HG03097 (cell line): Measurements from ENCODE around the gene UCHL5.
"Not testable (repeated sequence)": the region's sequence is repeated elsewhere in the genome, so short reads cannot be mapped to it uniquely, and the experiment has no call there.

ENCODE experiments used
- ATAC-seq: cut with Tn5 transposase; IDR thresholded peaks from one replicate; pipeline ENCODE4 v1.9.1; 2021; ENCODE audit not compliant: unreplicated experiment, low FRiP score

Gene UCHL5

DNA sequence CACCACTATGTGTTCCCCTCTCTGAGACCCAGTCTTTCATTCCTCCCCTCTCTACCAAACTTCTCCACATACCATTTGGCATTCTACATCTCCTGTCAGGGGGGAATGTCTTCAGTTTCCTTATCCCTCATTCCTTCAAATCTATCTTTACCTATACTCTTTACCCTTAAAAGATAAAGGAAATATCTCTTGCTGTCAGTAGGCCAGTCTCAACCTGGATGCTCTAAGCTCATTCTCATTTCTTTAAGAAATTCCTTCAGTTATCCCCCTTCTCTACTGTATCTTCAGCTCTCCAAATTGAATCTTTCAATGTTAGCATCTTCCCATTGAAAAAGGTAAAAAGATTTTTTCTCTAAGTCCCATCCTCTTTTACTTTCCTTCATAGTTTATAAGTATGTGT, 6.8 kb upstream of the UCHL5 start:
- no peak for ATAC-seq

DNA sequence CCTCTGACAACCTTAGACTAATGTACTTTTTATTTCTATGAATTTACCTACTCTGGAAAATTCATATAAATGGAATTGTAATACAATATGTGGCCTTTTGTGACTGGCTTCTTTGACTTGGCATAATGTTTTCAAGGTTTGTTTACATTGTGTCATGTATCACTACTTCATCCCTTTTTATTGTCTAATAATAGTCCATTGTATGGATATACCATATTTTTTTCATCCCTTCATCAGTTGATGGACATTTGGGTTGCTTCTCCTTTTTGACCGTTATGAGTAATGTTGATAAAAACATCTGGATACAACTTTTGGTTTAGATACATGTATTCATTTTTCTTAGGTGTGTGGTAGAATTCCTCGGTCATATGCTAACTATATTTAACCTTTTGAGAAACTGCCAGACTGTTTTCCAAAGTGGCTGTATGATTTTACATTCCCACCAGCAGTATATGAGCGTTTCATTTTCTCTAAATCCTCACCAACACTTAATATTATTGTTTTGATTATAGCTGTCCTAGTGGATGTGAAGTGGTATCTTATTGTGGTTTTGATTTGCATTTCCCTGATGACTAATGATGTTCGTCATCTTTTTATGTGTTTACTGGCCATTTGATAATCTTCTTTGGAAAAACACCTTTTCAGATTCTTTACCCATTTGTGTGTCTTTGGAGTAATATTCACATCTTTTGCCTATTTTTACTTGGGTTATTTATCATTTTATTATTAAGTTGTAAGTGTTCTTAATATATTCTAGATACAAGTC, 3.7 kb upstream of the UCHL5 start:
- ATAC-seq, result no peak

DNA sequence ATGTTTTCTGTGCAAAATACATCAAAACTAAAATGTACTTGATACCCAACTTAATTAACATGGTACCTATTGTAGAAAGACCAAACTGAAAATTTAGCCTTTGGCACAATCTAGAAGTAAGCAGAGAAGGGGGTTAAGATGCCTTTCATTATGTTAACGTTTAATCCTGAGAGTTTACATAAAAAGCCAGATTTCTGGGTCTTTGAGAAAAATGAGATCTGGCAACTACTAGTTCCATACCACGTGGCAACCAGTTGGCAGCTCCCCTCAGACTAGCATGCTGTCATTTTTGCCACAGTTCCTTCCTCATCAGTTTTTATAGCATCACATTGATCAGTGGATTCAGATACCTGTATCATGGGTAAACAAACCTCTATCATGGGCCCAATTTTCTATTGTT, 1.8 kb upstream of the UCHL5 start:
- ATAC-seq, result no peak

DNA sequence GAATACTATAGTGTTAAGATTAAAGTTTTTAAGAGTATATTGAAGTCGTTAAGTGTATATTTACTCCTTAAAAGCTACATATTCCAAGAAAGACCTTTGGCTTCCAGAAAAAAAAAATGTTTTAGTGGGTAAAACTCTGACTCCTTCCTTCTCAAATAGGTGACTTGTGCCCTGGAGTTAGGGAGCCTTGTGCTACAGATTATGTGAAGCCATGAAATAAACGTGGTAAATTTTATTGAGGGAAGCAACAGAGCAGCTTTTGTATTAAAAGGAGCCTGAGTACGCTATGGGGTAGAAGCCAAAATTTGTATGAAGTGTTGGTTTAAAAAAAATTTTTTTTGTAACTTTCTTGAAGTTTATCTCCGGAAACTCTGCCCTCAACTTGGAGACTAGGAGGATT, 1.2 kb upstream of the UCHL5 start:
- ATAC-seq, result no peak

DNA sequence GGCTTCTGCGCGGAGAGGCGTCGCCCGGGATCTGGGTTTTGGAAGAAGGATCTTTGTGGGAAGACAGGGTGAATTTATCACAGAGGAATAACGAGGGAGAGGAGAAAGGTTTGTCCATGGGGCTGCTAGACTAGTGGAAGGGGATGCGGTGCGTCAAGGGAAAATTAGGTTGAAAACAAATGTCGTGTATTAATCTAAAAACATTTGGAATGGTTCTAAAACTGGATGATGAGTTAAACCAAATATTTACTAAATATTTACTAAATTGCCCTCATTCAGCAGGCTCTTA, 899 bp upstream of the UCHL5 start:
- no peak for ATAC-seq

DNA sequence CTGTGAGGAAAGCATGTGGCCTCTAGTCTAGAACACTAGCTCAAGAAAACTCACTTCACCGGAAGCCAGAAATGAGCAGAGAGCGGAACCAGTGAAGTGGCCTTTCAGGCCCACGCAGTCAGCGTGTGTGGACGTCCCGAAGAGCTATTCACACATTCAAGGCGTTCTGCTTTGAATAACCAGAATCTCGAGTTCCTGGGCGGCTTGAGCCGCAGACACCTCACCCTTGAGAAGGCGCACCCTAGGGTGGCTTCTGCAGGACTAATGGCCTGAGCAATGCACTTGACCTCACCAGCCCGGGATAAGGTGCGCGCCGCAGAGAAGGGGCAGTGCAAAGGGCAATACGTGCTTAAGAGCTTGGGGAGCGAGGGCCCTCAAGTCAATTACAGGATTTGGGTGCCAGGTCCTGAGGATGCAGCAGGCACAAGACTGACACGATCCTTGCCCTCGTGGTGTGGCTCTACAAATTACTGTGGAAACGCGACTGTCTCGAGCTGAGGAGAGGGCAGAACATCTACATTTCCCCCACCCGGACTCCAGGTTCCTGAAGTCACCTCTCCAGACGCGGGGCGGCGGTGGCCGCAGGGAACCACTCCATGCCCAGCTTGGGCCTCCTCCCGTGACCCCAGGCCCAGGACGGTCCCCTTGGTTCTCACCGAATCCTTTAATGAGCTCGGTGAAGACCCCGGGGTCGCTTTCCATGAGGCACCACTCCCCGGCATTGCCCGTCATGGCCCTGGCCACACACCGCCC, 455 bp downstream of the UCHL5 start:
- peak; percentile 35 for ATAC-seq

DNA sequence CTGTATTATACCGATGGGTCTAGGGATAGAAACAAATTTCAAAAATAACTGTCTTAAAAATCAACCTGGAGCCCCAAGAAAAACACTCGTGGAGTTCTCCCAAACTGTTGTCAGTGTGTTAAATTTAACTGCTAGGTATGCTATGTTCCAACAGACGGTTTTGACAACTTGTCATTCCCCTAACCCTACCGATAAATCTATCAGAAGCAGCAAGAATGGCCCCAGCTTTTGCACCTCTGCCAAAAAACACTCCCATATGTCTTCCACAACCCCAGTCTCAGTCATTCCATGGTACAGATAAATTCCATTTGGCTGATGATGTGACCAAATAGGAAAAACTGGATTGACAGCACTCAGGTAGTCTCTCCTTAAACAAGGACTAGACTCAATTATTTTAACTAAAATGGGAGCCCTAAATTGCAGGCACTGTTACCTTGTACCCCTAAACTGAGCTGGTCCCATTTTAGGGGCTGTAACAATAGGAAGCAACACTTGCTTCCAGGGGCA, 4.9 kb downstream of the UCHL5 start:
- ATAC-seq, result no peak

DNA sequence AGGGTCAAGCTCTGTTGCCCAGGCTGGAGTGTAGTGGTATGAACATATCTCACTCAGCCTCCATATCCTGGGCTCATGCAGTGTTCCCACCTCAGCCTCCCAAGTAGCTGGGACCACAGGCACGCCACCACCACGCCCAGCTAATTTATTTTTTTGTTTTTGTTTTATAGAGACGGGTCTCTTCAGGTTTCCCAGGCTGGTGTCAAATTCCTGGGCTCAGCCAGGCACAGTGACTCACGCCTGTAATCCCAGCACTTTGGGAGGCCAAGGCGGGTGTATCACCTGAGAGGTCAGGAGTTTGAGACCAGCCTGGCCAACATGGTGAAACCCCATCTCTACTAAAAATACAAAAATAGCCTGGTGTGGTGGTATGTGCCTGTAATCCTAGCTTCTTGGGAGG, 10.2 kb downstream of the UCHL5 start:
- ATAC-seq, result not testable (repeated sequence)

DNA sequence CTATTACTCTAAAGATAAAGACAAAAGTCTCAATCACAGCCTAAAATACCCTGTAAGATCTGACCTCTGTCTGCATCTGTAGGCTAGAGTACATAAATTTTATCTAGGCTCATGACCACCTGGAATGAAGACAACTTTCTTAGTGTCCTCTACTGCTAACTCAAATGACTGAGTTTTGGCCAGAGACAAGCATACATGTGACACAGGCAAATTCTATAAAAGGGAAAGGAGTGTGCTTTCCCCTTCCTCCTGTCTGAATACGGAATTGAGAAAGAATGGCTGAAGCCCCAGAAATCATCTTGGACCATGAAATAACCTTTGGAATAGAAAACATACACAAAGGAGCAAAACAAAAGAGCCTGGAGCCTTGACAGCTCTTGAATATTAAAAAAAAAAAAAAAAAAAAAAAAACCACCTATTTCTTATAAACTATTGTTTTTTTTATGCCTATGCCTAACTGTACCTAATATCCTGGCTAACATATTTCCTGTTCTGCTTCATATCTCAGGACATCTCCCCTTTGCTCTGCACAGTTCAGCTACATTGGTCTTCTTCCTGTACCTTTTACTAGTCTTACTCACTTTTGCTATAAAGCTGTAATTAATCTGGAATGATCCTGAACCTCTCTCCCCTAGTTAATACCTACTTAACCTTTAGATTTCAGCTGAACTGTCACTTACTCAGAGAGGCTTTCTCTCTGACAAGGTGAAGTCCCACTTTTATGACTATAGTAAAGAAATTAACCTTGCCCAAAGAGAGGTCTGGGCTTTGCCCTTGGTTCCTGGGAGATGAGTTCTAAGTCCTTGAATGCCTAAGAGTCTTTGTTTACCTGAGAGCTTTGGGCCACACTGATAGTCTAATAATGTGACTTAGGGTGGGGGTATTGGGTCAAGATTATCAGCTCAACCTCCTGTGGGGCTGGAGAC, 16.1 kb downstream of the UCHL5 start:
- no peak for ATAC-seq

DNA sequence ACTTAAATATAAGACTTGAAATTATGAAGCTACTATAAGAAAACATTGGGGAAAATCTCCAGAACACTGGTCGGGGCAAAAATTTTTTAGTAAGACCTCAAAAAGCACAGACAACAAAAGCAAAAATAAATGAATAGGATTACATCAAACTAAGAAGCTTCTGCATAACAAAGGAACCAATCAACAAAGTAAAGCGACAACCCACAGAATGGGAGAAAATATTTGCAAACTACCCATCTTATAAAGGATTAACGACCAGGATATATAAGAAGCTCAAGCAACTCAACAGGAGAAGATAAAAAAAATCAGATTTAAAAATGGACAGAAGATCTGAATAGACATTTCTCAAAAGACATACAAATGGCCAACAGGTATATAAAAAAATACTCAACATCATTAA, 19.1 kb downstream of the UCHL5 start:
- no peak for ATAC-seq

DNA sequence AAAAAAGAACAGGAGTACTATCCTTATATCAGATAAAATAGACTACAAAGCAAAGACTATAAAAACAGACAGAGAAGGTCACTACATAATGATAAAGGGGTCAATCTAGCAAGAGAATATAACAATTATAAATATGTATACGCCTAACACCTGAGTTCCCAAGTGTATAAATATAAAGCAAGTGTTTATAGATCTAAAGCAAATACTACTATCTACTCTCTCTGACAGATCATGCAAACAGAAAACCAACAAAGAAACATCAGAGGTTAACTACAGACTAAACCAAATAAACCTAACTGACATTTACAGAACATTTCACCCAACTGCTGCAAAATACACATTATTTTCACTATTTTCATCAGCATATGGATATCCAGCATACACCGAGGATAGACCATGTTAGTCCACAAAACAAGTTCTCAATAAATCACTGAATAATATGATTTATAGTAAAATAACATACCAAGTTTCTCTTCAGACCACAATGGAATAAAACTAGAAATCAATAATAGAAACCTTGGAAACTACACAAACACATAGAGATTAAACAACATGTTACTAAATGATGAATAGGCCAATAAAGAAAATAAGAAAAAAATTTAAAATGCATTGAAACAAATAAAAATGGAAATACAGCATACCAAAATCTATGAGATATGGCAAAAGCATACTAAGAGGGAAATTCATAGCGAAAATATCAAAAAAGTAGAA, 22.7 kb downstream of the UCHL5 start:
- ATAC-seq, result no peak

DNA sequence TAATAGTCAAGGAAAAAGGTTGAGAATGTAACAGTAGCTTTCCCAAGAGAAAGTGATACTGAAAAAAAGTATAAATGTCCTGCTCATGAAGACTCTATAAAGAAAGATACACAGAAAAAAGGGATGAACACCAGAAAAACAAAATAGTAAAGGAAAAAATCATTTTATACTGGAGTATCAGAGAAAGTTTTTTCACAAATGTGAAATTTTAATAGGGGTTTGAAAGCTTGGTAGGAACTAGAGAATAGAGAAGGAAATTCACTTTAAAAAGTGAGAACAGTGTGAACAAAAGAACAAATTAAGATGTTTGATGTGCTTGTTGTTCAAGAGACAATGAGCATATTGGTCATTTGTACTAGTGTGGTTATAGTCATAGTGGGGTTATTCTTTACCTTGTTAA, 25.6 kb downstream of the UCHL5 start:
- ATAC-seq, result no peak

DNA sequence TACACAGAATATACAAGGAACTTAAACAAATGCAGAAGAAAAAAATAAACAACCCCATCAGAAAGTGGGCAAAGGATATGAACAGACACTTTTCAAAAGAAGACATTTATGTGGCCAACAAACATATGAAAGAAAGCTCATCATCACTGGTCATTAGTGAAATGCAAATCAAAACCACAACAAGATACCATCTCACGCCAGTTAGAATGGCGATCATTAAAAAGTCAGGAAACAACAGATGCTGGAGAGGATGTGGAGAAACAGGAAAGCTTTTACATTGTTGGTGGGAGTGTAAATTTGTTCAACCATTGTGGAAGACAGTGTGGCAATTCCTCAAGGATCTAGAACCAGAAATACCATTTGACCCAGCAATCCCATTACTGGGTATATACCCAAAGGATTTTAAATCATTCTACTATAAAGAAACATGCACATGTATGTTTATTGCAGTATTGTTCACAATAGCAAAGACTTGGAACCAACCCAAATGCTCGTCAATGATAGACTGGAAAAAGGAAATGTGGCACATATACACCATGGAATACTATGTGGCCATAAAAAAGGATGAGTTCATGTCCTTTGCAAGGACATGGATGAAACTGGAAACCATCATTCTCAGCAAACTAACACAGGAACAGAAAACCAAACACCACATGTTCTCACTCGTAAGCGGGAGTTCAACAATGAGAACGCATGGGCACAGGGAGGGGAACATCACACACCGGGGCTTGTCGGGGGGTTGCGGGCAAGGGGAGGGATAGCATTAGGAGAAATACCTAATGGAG, 26.3 kb downstream of the UCHL5 start:
- not testable (repeated sequence) for ATAC-seq

DNA sequence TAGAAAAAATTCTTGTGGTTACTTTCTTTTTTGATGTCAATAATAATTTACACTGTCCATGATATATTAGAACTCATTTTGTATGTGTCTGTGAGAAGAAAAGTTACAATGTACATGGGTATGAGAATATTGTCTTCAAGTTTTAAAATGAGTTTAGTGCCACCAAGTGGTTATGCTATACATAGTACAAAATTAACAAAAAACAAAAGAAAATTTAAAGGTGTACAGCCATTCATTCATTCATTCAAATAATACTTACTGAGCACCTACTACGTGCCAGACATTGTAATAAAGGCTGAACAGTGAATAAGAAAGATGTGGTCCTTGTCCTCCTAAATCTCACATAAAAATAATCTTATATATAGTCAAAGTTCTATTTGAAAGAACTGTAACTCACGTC, 27.7 kb downstream of the UCHL5 start:
- ATAC-seq, result no peak

DNA sequence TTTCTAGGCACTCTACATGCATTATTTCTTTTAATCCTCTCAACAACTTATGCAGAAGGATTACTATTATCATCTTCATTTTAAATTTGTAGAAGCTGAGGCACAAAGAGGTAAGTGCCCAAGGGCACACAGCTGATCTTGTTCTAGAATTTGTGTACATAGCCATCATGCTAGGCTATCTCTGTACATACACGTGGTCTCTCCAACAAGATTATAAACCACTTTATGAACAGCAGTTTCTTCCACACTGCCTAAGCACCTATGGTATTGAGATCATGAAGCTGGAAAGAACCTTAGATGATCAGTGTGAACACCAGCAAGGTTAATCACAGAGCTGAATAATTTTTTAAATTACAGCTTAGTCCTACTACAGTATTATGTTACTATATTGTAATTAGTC, 28.9 kb downstream of the UCHL5 start:
- ATAC-seq, result no peak

DNA sequence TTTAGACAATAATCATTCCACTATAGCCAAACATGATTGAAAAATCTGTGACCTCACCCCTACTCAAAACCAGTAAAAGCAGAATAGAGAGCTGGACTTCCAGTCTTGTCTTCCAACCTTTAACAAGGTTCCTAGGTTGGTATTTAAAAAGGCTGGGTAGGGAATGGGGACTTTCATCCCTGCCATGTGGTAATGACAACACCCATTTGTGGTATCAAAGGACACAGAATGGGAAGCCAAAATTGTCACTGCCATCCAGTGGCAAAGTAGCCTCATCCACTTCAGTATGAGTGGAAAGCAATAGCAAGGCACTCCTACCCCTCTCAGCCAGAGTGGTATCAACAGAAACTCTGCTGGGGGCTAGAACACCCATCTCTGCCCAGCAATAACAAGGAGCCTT, 33.9 kb downstream of the UCHL5 start:
- no peak for ATAC-seq

DNA sequence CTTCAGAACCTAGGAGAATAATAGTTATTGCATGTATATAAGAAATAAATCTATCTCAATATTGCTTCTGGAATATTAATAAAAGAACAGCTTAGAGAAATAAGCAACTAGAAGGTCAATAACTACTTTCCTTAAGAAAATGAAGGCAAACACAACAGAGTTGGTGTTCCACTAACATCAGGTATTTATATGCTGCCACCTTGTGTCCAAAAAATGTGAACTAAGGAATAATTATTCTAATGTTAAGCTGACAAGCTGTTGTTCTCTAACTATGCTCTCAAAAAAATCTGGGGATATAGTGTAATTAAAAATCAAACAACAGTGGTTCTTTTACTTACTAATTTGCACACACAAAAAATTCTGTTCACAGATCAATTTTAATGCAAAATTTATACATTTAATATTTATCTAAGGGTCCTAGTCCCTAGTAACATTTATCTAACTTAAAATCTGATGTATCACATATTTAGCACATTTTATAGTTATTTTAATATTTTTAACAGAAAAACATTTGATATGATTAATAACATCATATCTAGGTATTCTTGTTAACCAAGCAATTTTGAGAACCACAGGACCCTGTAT, 39.6 kb downstream of the UCHL5 start:
- peak; percentile 55 for ATAC-seq

DNA sequence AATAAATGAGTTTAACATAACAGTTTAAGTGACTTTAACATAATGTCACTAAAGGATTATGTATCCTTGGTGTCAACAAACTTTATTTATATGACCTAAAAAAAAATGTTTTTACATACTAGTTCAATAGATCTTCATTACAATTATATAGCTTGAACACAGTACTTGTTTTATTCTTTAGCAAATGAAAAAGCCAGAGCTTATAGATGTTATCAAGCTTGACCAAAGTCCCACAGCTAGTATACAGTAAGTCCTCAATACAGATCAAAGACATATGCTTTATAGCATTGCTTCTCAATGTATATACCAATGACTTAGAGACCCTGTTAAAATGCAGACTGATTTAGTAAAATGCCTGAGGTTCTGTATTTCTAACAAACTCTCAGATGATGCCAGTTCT, 42.4 kb downstream of the UCHL5 start:
- ATAC-seq, result no peak

DNA sequence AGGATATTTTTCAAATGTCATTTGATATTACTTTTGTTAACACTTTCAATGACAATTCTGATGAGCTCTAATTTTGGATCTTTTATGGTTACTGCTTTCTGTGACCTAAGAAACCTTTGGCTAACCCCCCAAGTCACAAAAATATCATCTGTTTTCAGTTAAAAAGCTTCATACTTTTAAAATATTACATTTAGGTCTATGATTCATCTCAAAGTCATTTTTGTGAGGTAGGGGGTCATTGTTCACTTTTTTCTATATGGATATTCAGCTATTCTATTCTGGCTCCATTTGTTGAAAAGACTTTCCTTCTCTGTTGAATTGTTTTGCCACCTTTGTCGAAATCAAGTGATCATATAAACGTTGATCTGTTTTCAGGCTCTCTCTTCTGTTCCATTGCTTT, 44.8 kb downstream of the UCHL5 start:
- no peak for ATAC-seq
